Neural progenitor cell (in vitro differentiated cells): ENCODE measurements around the gene MID2.

Experiments used
- CTCF ChIP-seq: fragments of 200-600 bp; sonication (generic); IDR thresholded peaks from 2 replicates; pipeline ENCODE4 v1.5.1; 2017; ENCODE audit warnings: antibody characterized with exemption, mild to moderate bottlenecking
- EZH2 ChIP-seq: fragments of 200-600 bp; sonication (generic); IDR thresholded peaks from 2 replicates; pipeline ENCODE4 v1.6.1; 2017; ENCODE audit warnings: antibody characterized with exemption, mild to moderate bottlenecking, moderate library complexity
- EZH2phosphoT487 ChIP-seq: fragments of 200-600 bp; sonication (generic); IDR thresholded peaks from 2 replicates; pipeline ENCODE4 v1.6.1; 2017; ENCODE audit warnings: antibody characterized with exemption

- TF ChIP-seq CTCF (peak; percentile 22), EZH2 (no peak), EZH2phosphoT487 (no peak)
Observed at GRCh38 chrX:107970073-107970472, 144.4 kb downstream of the MID2 start.
